Measurements from ENCODE around the gene CDYL2.

DNA sequence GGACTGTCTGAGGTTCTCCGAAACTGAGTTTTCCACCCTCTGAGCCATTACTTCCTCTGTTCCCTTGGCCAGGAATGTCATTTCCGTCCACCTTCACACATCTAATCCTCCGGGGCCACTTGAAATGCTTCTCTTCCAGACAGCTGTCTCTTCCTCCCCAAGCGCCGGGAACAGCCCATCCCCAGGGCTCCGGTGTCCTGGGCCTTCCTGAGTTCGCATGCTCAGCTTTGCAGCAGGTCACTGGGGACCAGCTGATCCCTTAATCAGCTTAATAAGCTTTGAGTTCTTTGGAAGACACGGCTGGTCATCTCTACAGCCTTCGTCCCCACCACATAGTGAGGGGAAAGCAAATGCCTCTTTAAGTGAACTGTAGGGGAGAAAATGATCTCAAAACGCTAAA is 140.2 kb downstream of the CDYL2 start:
- TF ChIP-seq, protein P1, sequence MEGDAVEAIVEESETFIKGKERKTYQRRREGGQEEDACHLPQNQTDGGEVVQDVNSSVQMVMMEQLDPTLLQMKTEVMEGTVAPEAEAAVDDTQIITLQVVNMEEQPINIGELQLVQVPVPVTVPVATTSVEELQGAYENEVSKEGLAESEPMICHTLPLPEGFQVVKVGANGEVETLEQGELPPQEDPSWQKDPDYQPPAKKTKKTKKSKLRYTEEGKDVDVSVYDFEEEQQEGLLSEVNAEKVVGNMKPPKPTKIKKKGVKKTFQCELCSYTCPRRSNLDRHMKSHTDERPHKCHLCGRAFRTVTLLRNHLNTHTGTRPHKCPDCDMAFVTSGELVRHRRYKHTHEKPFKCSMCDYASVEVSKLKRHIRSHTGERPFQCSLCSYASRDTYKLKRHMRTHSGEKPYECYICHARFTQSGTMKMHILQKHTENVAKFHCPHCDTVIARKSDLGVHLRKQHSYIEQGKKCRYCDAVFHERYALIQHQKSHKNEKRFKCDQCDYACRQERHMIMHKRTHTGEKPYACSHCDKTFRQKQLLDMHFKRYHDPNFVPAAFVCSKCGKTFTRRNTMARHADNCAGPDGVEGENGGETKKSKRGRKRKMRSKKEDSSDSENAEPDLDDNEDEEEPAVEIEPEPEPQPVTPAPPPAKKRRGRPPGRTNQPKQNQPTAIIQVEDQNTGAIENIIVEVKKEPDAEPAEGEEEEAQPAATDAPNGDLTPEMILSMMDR (IDR thresholded peaks at IDR 0.05), result no peak
- TF ChIP-seq ZFX (IDR thresholded peaks at IDR 0.05; ENCODE audit: borderline replicate concordance), result no peak

Data from 22Rv1 (cell line).